KMS-11 (cell line): ENCODE results near the gene CLEC3B.
A peak's percentile ranks its signal among the peaks of the same experiment; 100 is the strongest.
"Not testable (repeated sequence)": the region's sequence is repeated elsewhere in the genome, so short reads cannot be mapped to it uniquely, and the experiment has no call there.

ENCODE experiments used
- H2AFZ ChIP-seq: fragments of 200-600 bp; sonication (generic); 2 replicates; pipeline ENCODE4 v1.6.1; 2016; ENCODE audit warnings: antibody characterized with exemption, mixed run types, low read depth
- H3K27ac ChIP-seq: fragments of 200-600 bp; sonication (generic); 2 replicates; pipeline ENCODE4 v1.6.1; 2016; ENCODE audit warnings: mild to moderate bottlenecking, mixed run types
- H3K27me3 ChIP-seq: fragments of 200-600 bp; sonication (generic); 2 replicates; pipeline ENCODE4 v1.6.1; 2017; ENCODE audit warnings: mild to moderate bottlenecking, low read depth, mixed run types, moderate library complexity; ENCODE audit not compliant: insufficient read depth
- H3K36me3 ChIP-seq: fragments of 200-600 bp; sonication (generic); 2 replicates; pipeline ENCODE4 v1.6.1; 2017; ENCODE audit warnings: mild to moderate bottlenecking, mixed run types; ENCODE audit not compliant: insufficient read depth
- H3K4me1 ChIP-seq: fragments of 200-600 bp; sonication (generic); 2 replicates; pipeline ENCODE4 v1.6.1; 2016; ENCODE audit warnings: mild to moderate bottlenecking, low read depth, mixed run types; ENCODE audit not compliant: poor library complexity, severe bottlenecking
- H3K4me2 ChIP-seq: fragments of 200-600 bp; sonication (generic); 2 replicates; pipeline ENCODE4 v1.7.0; 2016; ENCODE audit warnings: mild to moderate bottlenecking, mixed run types
- H3K4me3 ChIP-seq: fragments of 200-600 bp; sonication (generic); IDR thresholded peaks from 2 replicates; pipeline ENCODE4 v1.6.1; 2017; ENCODE audit warnings: low read depth, low read length, mixed read lengths; ENCODE audit not compliant: insufficient read depth
- H3K79me2 ChIP-seq: fragments of 200-600 bp; sonication (generic); 2 replicates; pipeline ENCODE4 v1.6.1; 2016; ENCODE audit warnings: low read depth, mixed run types; ENCODE audit not compliant: insufficient read depth
- H3K9ac ChIP-seq: fragments of 200-600 bp; sonication (generic); 2 replicates; pipeline ENCODE4 v1.6.1; 2016; ENCODE audit warnings: mild to moderate bottlenecking, mixed run types
- H4K20me1 ChIP-seq: fragments of 200-600 bp; sonication (generic); 2 replicates; pipeline ENCODE4 v1.6.1; 2016; ENCODE audit warnings: mild to moderate bottlenecking, mixed run types; ENCODE audit not compliant: insufficient read depth
- CTCF ChIP-seq: fragments of 200-600 bp; sonication (generic); conservative IDR thresholded peaks from 2 replicates; pipeline ENCODE4 v1.6.1; 2017; ENCODE audit warnings: low read depth, mild to moderate bottlenecking, antibody characterized with exemption, low read length, moderate library complexity, mixed read lengths

The CLEC3B gene

GRCh38 chr3:44983484-44983941, 42.6 kb upstream of the CLEC3B start:
- Histone ChIP-seq H4K20me1 (no peaks in the 10 kb centered on the region), H2AFZ (no peak overlapping the region), H3K4me3 (no peak overlapping the region), H3K27ac (peak overlapping the region; percentile 90; the same call in 1 of the 2 replicates), H3K36me3 (no peaks in the 10 kb centered on the region), H3K27me3 (no peaks in the 10 kb centered on the region), H3K4me2 (peak overlapping the region; percentile 50; the same call in 1 of the 2 replicates), H3K79me2 (peaks cover 83% of the 10 kb centered on the region), H3K4me1 (peaks cover 70% of the 10 kb centered on the region), H3K9ac (no peak overlapping the region)
- no peak for TF ChIP-seq CTCF

GRCh38 chr3:44984335-44984734, 41.8 kb upstream of the CLEC3B start:
- no peak overlapping the region for H3K9ac ChIP-seq
- H3K27me3 ChIP-seq, result no peaks in the 10 kb centered on the region
- TF ChIP-seq CTCF, result no peak
- H3K36me3 ChIP-seq, result no peaks in the 10 kb centered on the region
- H3K79me2 ChIP-seq, result peaks cover 78% of the 10 kb centered on the region
- no peak overlapping the region for H2AFZ ChIP-seq
- H3K4me3 ChIP-seq, result no peak overlapping the region
- H3K4me2 ChIP-seq, result no peak overlapping the region
- H3K27ac ChIP-seq, result no peak overlapping the region
- H3K4me1 ChIP-seq, result peaks cover 62% of the 10 kb centered on the region
- no peaks in the 10 kb centered on the region for H4K20me1 ChIP-seq

GRCh38 chr3:44986330-44986729, 39.8 kb upstream of the CLEC3B start:
- peaks cover 58% of the 10 kb centered on the region for H3K79me2 ChIP-seq
- not testable (repeated sequence) for H4K20me1 ChIP-seq

GRCh38 chr3:44987332-44987731, 38.8 kb upstream of the CLEC3B start:
- no peak for TF ChIP-seq CTCF

More at GRCh38 chr3:44986330-44986729, 39.8 kb upstream of the CLEC3B start:
- peaks cover 42% of the 10 kb centered on the region for H3K4me1 ChIP-seq
- not testable (repeated sequence) for H3K4me3 ChIP-seq, H3K27ac ChIP-seq, H3K36me3 ChIP-seq, H3K27me3 ChIP-seq, H3K9ac ChIP-seq, H3K4me2 ChIP-seq, H2AFZ ChIP-seq

GRCh38 chr3:44988073-44988472, 38.0 kb upstream of the CLEC3B start:
- no peak overlapping the region for H3K27ac ChIP-seq
- H3K4me3 ChIP-seq, result no peak overlapping the region
- no peaks in the 10 kb centered on the region; the same call in 1 of the 2 replicates for H3K36me3 ChIP-seq
- H3K9ac ChIP-seq, result no peak overlapping the region
- no peaks in the 10 kb centered on the region for H4K20me1 ChIP-seq
- no peak overlapping the region for H2AFZ ChIP-seq
- H3K27me3 ChIP-seq, result no peaks in the 10 kb centered on the region
- H3K4me1 ChIP-seq, result peaks cover 28% of the 10 kb centered on the region
- peaks cover 41% of the 10 kb centered on the region for H3K79me2 ChIP-seq
- H3K4me2 ChIP-seq, result no peak overlapping the region
- peak; percentile 50 for TF ChIP-seq CTCF

More at GRCh38 chr3:44987332-44987731, 38.8 kb upstream of the CLEC3B start:
- H3K27me3 ChIP-seq, result no peaks in the 10 kb centered on the region
- no peaks in the 10 kb centered on the region; the same call in 1 of the 2 replicates for H3K36me3 ChIP-seq
- H2AFZ ChIP-seq, result no peak overlapping the region
- H3K9ac ChIP-seq, result no peak overlapping the region
- H3K4me2 ChIP-seq, result no peak overlapping the region
- peaks cover 48% of the 10 kb centered on the region for H3K79me2 ChIP-seq
- H4K20me1 ChIP-seq, result no peaks in the 10 kb centered on the region
- H3K4me1 ChIP-seq, result peaks cover 32% of the 10 kb centered on the region
- no peak overlapping the region for H3K27ac ChIP-seq
- H3K4me3 ChIP-seq, result no peak overlapping the region
